Fibroblast of lung (primary cell): ENCODE measurements around the gene GRID2IP. TPM values are rescaled to one million over a fixed set of nuclear protein-coding genes. Genes with fewer than 3 reads are reported as not detected.
"Not testable (repeated sequence)": the region's sequence is repeated elsewhere in the genome, so short reads cannot be mapped to it uniquely, and the experiment has no call there.

Experiments used
- DNase-seq, 2 donors: peaks; one replicate each; pipeline versions ENCODE4 v3.0.0 to v3.0.0-alpha.2; 2010; ENCODE audit warnings: low read depth in 2 of 2
- H2AFZ ChIP-seq: 2 replicates; pipeline ENCODE4 v1.5.1; 2012; ENCODE audit warnings: low read length, control low read depth, inconsistent platforms
- H3K27ac ChIP-seq: 2 replicates; pipeline ENCODE4 v1.5.1; 2011; ENCODE audit warnings: low read length, control low read depth; ENCODE audit not compliant: insufficient read depth
- H3K27me3 ChIP-seq: 2 replicates; pipeline ENCODE4 v1.5.1; 2011; ENCODE audit warnings: mild to moderate bottlenecking, low read length; ENCODE audit not compliant: control insufficient read depth, insufficient read depth
- H3K36me3 ChIP-seq: 2 replicates; pipeline ENCODE4 v1.5.1; 2011; ENCODE audit warnings: low read length; ENCODE audit not compliant: control insufficient read depth, insufficient read depth
- H3K4me1 ChIP-seq: 2 replicates; pipeline ENCODE4 v1.5.1; 2011; ENCODE audit warnings: low read length; ENCODE audit not compliant: control insufficient read depth, insufficient read depth; ENCODE audit errors: extremely low read depth
- H3K4me2 ChIP-seq: 2 replicates; pipeline ENCODE4 v1.5.1; 2011; ENCODE audit warnings: low read length, control low read depth; ENCODE audit not compliant: insufficient read depth; ENCODE audit errors: extremely low read depth
- H3K4me3 ChIP-seq, 4 experiments: fragments of 200-600 bp in 1 of 4; sonication (generic) in 1 of 4; replicated peaks in 1 of 4; 2 replicates each; pipeline ENCODE4 v1.5.1; 2011 to 2016; ENCODE audit warnings: low read length in 4 of 4, low read depth in 3 of 4, mild to moderate bottlenecking in 3 of 4, control low read depth in 2 of 4, inconsistent platforms in 1 of 4, mixed read lengths in 1 of 4; ENCODE audit not compliant: insufficient read depth in 1 of 4; ENCODE audit errors: control extremely low read depth in 1 of 4
- H3K79me2 ChIP-seq: 2 replicates; pipeline ENCODE4 v1.5.1; 2012; ENCODE audit warnings: mild to moderate bottlenecking, low read length, inconsistent platforms; ENCODE audit not compliant: control insufficient read depth, insufficient read depth
- H3K9ac ChIP-seq: 2 replicates; pipeline ENCODE4 v1.5.1; 2011; ENCODE audit warnings: mild to moderate bottlenecking, low read length, control low read depth; ENCODE audit not compliant: insufficient read depth
- H3K9me3 ChIP-seq: 2 replicates; pipeline ENCODE4 v1.5.1; 2012; ENCODE audit warnings: low read depth, low read length; ENCODE audit not compliant: control insufficient read depth, insufficient read depth
- H4K20me1 ChIP-seq: 2 replicates; pipeline ENCODE4 v1.5.1; 2011; ENCODE audit warnings: low read length; ENCODE audit not compliant: control insufficient read depth, insufficient read depth; ENCODE audit errors: extremely low read depth
- CTCF ChIP-seq, 2 donors: IDR thresholded peaks in 1 of 2; conservative IDR thresholded peaks in 1 of 2; 1 replicate in 1 of 2; 2 replicates in 1 of 2; pipeline ENCODE4 v1.5.1; 2011 to 2012; ENCODE audit warnings: low read length in 2 of 2, control low read depth in 1 of 2, inconsistent platforms in 1 of 2, low read depth in 1 of 2, mild to moderate bottlenecking in 1 of 2
- EZH2 ChIP-seq: IDR thresholded peaks from 2 replicates; pipeline ENCODE4 v1.5.1; 2012; ENCODE audit warnings: low read length, control low read depth, mild to moderate bottlenecking; ENCODE audit errors: missing control alignments
- polyA plus RNA-seq, 2 donors: library from polyadenylated mRNA; depleted of rRNA in 1 of 2; stranded (reverse) in 1 of 2; unstranded in 1 of 2; fragments of >200 nt; gene quantifications; 2 replicates each; pipeline ENCODE4 v1.2.1, GENCODE V29; 2011 to 2012; ENCODE audit warnings: missing spikeins in 1 of 2
- total RNA-seq: library from RNA; depleted of rRNA; stranded (reverse); fragments of >200 nt; gene quantifications from 2 replicates; pipeline ENCODE4 v1.2.1, GENCODE V29; 2014

The GRID2IP gene
- total and polyA plus RNA-seq, 2 donors (not counting 1 experiment from before 2014, with no cell fraction given), result not detected

GRCh38 chr7:6461946-6462550, 89.2 kb downstream of the GRID2IP start:
- H3K4me2 ChIP-seq, result no peak overlapping the region
- H2AFZ ChIP-seq, result no peak overlapping the region
- TF ChIP-seq EZH2 (no peak), CTCF (conservative IDR thresholded peaks at IDR 0.05 in 1 of 2, IDR thresholded peaks at IDR 0.05 in 1 of 2; ENCODE audit: low read depth in 1 of 2, low read length in 2 of 2) (no peak)
- peaks cover 9% of the 10 kb centered on the region for H3K79me2 ChIP-seq
- peak in 1 of 2 donors; percentile 19 for DNase-seq
- no peaks in the 10 kb centered on the region for H3K9me3 ChIP-seq
- H3K36me3 ChIP-seq, result peaks cover 26% of the 10 kb centered on the region
- no peak overlapping the region for H3K9ac ChIP-seq
- no peak overlapping the region for H3K27ac ChIP-seq
- H4K20me1 ChIP-seq, result peaks cover 2% of the 10 kb centered on the region
- H3K27me3 ChIP-seq, result no peaks in the 10 kb centered on the region
- no peak overlapping the region for H3K4me3 ChIP-seq
- peaks cover 5% of the 10 kb centered on the region for H3K4me1 ChIP-seq

- DNase-seq, result no peak
- no peak overlapping the region for H3K4me2 ChIP-seq
- H3K9ac ChIP-seq, result no peak overlapping the region
- H3K4me3 ChIP-seq, result no peak overlapping the region
- TF ChIP-seq CTCF (conservative IDR thresholded peaks at IDR 0.05 in 1 of 2, IDR thresholded peaks at IDR 0.05 in 1 of 2; ENCODE audit: low read depth in 1 of 2, low read length in 2 of 2), result no peak
- no peak for TF ChIP-seq EZH2
- H3K27me3 ChIP-seq, result no peaks in the 10 kb centered on the region
- peaks cover 2% of the 10 kb centered on the region for H4K20me1 ChIP-seq
- no peak overlapping the region for H3K27ac ChIP-seq
- peaks cover 6% of the 10 kb centered on the region for H3K79me2 ChIP-seq
- H3K4me1 ChIP-seq, result peaks cover 5% of the 10 kb centered on the region
- no peak overlapping the region for H2AFZ ChIP-seq
- no peaks in the 10 kb centered on the region for H3K9me3 ChIP-seq
- H3K36me3 ChIP-seq, result peaks cover 18% of the 10 kb centered on the region
Observed at GRCh38 chr7:6460990-6461584, 90.2 kb downstream of the GRID2IP start.

DNA sequence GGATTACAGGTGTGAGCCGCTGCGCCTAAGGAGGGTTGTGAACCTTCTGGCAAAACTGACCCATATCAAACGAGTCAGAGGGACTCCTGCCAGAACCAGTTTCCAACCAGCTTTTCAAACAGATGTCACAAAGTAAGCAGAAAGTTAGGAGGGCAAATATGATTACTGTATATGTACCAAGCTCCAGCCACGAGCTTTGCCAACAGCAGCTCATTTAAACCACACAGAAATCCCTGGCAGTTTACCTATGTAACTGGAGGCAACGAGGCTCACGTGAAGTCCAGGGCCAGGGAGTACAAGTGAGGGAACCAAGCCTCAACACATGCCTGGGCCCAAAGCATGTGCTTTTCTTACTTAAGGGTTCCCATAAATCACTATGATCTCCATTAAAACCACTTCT, 91.0 kb downstream of the GRID2IP start:
- TF ChIP-seq CTCF (conservative IDR thresholded peaks at IDR 0.05 in 1 of 2, IDR thresholded peaks at IDR 0.05 in 1 of 2; ENCODE audit: low read depth in 1 of 2, low read length in 2 of 2) (no peak), EZH2 (no peak)
- H3K36me3 ChIP-seq, result peaks cover 13% of the 10 kb centered on the region
- H3K4me1 ChIP-seq, result peaks cover 5% of the 10 kb centered on the region
- H3K79me2 ChIP-seq, result no peaks in the 10 kb centered on the region
- H3K9me3 ChIP-seq, result no peaks in the 10 kb centered on the region
- no peaks in the 10 kb centered on the region for H3K27me3 ChIP-seq
- no peak for DNase-seq
- H3K4me3 ChIP-seq, result no peak overlapping the region
- H3K27ac ChIP-seq, result no peak overlapping the region
- H3K9ac ChIP-seq, result no peak overlapping the region
- no peak overlapping the region for H3K4me2 ChIP-seq
- no peak overlapping the region for H2AFZ ChIP-seq
- peaks cover 2% of the 10 kb centered on the region for H4K20me1 ChIP-seq

- H3K27ac ChIP-seq, DNase-seq, H3K27me3 ChIP-seq, H3K79me2 ChIP-seq, H4K20me1 ChIP-seq, H3K4me2 ChIP-seq, H3K4me1 ChIP-seq, H2AFZ ChIP-seq, H3K9ac ChIP-seq, H3K9me3 ChIP-seq, H3K4me3 ChIP-seq: not testable (repeated sequence)
- peaks cover 13% of the 10 kb centered on the region for H3K36me3 ChIP-seq
Observed at GRCh38 chr7:6458676-6459075, 92.6 kb downstream of the GRID2IP start.
